ENCODE data around the gene ZPLD1.

The ZPLD1 gene

GRCh38 chr3:102473648-102474047, 38.8 kb downstream of the ZPLD1 start:
- Histone ChIP-seq H3K27ac (no peak overlapping the region), H3K4me1 (no peaks in the 10 kb centered on the region), H3K9me3 (no peaks in the 10 kb centered on the region), H3K36me3 (no peaks in the 10 kb centered on the region), H3K27me3 (no peaks in the 10 kb centered on the region), H3K4me3 (no peak overlapping the region)
- no peak for DNase-seq
- TF ChIP-seq CTCF (IDR thresholded peaks at IDR 0.05): no peak
- intact Hi-C loops (cut with DNase I; ENCODE audit: low total_unique reads): no loop called here

- no peak overlapping the region for H3K27ac ChIP-seq
- H3K4me1 ChIP-seq: no peaks in the 10 kb centered on the region
- H3K36me3 ChIP-seq: no peaks in the 10 kb centered on the region
- no peak for DNase-seq
- no peak for TF ChIP-seq CTCF (IDR thresholded peaks at IDR 0.05)
- intact Hi-C loops (cut with DNase I; ENCODE audit: low total_unique reads): no loop called here
- no peaks in the 10 kb centered on the region for H3K27me3 ChIP-seq
- no peak overlapping the region for H3K4me3 ChIP-seq
- no peaks in the 10 kb centered on the region for H3K9me3 ChIP-seq
Measured at GRCh38 chr3:102474207-102474606, 39.4 kb downstream of the ZPLD1 start.

- Histone ChIP-seq H3K9me3 (no peaks in the 10 kb centered on the region), H3K4me3 (no peak overlapping the region), H3K4me1 (no peaks in the 10 kb centered on the region), H3K27me3 (no peaks in the 10 kb centered on the region), H3K36me3 (no peaks in the 10 kb centered on the region), H3K27ac (no peak overlapping the region)
- TF ChIP-seq CTCF (IDR thresholded peaks at IDR 0.05): no peak
- intact Hi-C loops (cut with DNase I; ENCODE audit: low total_unique reads): no loop called here
- no peak for DNase-seq
Measured at GRCh38 chr3:102476198-102476597, 41.4 kb downstream of the ZPLD1 start.

- Histone ChIP-seq H3K9me3 (no peaks in the 10 kb centered on the region), H3K4me3 (no peak overlapping the region), H3K36me3 (no peaks in the 10 kb centered on the region), H3K27ac (no peak overlapping the region), H3K4me1 (no peaks in the 10 kb centered on the region), H3K27me3 (no peaks in the 10 kb centered on the region)
- intact Hi-C loops (cut with DNase I; ENCODE audit: low total_unique reads): no loop called here
- no peak for DNase-seq
- no peak for TF ChIP-seq CTCF (IDR thresholded peaks at IDR 0.05)
Measured at GRCh38 chr3:102478160-102478559, 43.3 kb downstream of the ZPLD1 start.

GRCh38 chr3:102480139-102480538, 45.3 kb downstream of the ZPLD1 start:
- no peaks in the 10 kb centered on the region for H3K4me1 ChIP-seq
- no peak overlapping the region for H3K27ac ChIP-seq
- TF ChIP-seq CTCF (IDR thresholded peaks at IDR 0.05): no peak
- H3K36me3 ChIP-seq: no peaks in the 10 kb centered on the region
- no peak for DNase-seq
- no peak overlapping the region for H3K4me3 ChIP-seq
- no peaks in the 10 kb centered on the region for H3K9me3 ChIP-seq
- no peaks in the 10 kb centered on the region for H3K27me3 ChIP-seq
- intact Hi-C loops (cut with DNase I; ENCODE audit: low total_unique reads): no loop called here

- intact Hi-C loops (cut with DNase I; ENCODE audit: low total_unique reads): no loop called here
- no peak overlapping the region for H3K4me3 ChIP-seq
- no peak for DNase-seq
- no peak overlapping the region for H3K27ac ChIP-seq
- no peaks in the 10 kb centered on the region for H3K4me1 ChIP-seq
- H3K27me3 ChIP-seq: no peaks in the 10 kb centered on the region
- H3K9me3 ChIP-seq: no peaks in the 10 kb centered on the region
- TF ChIP-seq CTCF (IDR thresholded peaks at IDR 0.05): no peak
- H3K36me3 ChIP-seq: no peaks in the 10 kb centered on the region
Measured at GRCh38 chr3:102481050-102481449, 46.2 kb downstream of the ZPLD1 start.
